Hypothalamus (tissue), 51 donors: ENCODE results near the gene FBXO48.
A peak's percentile ranks its signal among the peaks of the same experiment; 100 is the strongest.
"Not testable (repeated sequence)": the region's sequence is repeated elsewhere in the genome, so short reads cannot be mapped to it uniquely, and the experiment has no call there.

Experiments
- DNase-seq, 51 donors: peaks; one replicate each; lab custom pipeline; 2025; lab: John Stamatoyannopoulos, UW

The FBXO48 gene

DNA sequence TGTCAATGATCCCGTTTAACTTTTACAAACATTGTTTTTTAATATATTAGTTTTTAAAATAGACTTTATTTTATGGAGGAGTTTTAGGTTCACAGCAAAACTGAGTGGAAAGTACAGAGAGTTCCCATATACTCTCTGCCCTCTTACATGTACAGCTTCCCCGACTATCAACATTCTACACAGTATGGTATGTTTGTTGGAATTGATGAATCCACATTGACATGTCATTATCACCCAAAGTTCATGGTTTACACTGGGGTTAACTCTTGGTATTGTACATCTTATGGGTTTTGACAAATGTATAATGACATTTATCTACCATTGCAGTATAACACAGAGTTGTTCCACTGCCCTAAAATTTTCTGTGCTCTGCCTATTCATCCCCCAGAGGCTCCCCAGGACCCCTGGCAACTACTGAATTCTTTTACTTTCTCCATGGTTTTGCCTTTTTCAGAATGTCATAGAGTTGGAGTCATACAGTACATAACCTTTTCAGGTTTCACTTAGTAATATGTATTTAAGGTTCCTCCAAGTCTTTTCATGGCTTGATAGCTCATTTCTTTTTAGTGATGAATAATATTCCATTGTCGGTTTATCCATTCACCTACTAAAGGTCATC, 5.8 kb upstream of the FBXO48 start:
- no peak for DNase-seq

DNA sequence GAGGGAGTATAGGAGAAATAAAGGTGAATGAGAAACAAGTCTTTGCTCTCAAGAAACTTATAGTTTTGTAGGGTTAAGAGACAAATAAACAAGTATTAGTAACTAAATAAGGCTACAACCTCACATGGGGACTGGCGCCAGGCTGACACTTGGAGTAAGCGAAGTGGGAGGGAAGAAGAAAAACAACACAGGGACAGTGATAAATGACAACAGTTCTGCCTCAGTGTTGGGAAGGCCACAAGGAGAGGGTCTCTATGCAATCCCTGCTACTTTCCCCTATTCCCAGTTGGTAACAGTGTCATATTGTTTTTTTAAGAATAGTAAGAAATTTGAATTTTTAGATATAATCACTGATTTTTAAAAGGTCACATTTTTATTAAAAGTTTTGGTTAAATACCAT, 4.3 kb upstream of the FBXO48 start:
- DNase-seq, result no peak

DNA sequence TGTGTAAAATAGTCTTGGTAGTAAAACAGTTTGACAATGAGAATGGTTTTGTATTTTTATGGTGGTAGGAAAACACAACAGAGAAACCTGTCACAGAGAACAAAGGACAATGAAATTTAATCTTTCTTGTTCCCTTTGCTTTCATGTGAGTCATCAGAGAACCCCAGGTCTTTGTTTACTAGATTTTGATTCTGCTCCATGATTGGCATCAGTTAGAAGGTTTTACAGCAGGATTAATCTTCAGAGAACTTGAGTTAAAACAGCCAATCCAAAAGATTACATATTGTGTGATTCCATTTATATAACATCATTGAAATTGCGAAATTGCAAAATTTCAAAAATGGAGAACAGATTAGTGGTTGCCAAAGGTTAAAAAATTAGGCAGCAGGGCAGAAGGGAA, 2.8 kb upstream of the FBXO48 start:
- no peak for DNase-seq

DNA sequence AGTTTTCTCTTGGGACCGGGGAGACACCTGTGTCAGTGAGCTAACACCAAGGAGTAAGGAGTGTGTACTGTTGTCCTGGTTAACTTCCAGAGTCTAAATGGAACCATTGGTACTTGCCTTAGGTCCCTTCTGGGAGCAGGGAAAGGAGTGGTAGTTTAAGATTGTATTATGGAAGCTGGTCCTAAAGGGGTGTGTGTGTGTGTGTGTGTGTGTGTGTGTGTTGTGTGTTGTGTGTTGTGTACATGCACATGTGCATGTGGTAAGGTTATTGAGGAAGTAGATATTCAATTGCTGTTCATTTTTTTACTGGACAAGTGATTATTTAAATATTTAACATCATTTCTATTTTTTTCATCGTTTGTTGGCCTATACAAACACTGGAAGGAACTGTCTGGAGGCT, 1.7 kb upstream of the FBXO48 start:
- DNase-seq, result no peak

DNA sequence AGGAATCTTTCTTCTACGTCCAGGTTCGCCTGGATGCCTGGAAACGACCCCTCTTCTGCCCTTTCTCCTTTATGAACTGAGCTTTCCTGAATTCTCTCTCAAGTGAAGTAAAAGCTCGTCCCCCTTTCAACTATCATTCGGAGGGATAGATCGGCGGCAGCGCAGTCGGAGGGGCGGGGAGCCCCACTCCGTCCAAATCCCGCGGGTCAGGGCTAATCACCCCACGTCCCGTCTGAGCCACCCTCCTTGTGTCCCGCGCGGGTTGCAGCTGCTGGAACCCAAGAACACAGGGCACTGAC, 367 bp downstream of the FBXO48 start:
- DNase-seq, result peak in 2 of 51 donors; percentile 52 to 53

DNA sequence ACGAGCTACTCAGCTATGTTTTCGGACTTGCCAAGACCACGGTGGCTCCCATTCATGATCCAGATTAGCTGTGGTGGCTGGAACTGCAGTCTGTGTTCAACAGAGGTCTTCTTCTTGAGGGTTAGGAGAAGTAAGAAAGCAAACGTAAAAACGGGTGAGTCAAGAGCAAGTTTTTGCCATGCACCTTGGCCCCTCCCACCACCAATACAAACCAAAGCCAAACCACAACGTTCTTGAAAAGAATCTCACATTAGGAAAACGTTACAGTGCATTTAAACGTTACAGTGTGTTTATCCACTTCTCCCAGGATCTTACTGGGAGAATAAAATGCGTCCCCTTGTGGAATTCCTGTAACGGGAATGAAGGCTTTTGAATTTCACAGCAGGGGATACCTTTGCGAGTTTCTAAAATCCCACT, 725 bp downstream of the FBXO48 start:
- peak in 2 of 51 donors; percentile 3 to 8 for DNase-seq

DNA sequence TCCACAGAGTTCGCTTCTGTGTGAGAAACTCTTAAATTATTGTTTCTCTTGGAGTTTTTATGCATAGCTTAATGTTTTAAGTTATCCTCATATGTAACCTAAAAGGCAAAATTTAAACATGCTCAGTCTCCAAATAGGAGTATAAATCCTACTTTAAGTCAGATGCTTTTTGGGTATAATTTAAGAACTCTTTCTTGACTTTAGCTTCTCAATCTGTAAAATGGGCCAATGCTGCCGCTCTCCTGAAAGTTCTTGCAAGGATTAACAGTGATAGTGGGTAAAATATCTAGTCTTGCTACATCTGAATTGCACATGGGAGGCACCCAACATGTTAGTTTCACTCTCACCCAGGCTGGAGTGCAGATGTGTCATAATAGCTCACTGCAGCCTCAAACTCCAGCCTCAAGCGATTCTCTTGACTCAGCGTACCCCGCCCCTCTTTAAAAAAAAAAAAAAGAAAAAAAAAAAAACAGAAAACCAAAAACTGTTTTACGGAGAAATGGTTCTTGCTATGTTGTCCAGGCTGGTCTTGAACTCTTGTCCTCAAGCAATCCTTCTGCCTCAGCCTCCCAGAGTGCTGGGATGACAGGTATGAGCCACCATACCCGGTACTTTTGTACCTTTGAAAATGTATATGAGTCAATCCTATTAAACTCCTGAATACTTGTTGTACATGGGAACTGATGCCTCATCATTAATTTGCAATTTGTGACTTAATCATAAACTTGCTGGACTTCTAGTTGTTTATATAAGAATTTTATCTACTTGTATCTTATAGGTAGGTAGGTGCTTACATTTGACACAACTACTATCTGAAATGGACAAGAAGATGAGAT, 1.8 kb downstream of the FBXO48 start:
- DNase-seq, result no peak

DNA sequence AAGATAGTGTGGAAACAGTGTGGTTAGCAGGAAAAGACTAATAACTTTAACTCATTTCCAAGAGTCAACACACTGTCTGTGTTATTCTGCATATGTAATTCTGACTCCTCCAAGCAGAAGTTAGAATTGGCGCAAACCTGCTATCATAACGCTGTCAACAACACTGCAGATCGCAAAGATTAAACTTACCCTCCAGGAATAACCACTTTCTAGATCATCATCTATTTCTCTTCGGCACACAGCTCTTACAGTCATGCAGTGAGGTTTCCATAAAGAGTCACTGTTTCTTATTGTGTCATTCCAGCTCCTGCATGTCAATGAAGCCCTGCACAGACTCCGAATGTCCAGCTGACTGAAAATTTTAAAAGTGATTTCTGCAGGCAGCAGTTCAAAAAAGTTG, 2.4 kb downstream of the FBXO48 start:
- no peak for DNase-seq

DNA sequence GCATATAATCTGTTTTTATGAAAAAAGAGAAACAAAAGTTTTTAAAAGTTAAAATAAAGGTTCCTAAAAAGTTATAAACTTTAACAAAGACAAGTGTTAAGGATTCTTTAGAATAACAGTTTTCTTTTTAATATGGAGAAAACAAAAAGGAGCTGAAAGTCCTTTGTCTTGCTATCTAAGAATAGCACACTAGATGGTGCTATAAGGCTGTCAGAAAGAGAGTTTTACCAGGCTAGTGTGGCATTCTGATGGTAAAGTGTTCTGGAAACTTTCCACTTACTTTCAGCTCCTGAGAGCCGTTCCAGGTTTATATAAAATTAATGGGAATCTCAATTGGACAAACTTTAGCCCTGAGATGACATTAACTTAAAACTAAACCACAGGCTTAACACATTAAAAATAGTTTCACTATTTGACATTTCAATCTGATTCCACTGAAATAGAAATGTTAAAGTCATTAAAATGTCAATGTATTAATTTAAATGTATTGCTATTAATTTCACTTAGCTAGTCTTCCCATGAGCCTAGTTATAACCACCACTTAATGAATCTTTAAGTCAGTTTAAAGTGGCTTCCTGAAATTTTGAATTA, 3.7 kb downstream of the FBXO48 start:
- peak in 1 of 51 donors; percentile 39 for DNase-seq

DNA sequence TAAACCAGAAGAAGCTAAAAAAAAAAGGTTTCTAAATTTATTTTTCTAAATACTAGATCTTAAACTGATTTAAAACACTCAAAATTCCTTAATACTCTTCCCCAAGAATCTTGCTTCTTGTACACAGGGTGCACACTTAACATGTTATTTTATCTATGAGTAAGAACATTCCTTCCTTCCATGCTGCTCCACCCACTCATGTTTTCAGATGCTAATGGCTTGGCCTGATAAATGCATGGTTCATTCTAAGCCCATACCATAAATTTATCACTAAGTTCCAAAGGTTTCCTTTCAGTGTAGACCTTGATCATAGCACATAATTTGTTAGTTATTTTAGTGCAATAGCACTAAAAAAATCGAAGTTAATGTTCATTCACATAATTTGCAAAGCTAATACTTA, 8.1 kb downstream of the FBXO48 start:
- no peak for DNase-seq

DNA sequence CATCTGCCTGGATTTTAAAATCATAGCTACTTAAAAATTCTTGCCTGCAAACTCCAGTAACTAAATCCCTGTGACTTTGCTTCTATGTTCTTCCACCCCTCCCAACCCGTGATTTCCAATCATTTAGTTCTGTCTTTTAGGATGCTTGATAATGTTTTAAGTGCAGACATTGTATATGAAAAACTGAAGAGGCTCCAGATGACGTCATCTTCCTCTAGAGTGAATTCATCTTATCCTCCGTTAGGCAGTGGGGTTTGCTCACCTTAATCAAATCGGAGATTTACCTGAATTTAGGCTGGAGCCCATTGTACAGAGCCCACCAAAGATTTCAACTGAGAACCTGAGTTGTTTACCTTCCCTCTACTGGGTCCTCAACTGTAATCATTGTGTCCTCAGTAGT, 10.9 kb downstream of the FBXO48 start:
- DNase-seq, result no peak

DNA sequence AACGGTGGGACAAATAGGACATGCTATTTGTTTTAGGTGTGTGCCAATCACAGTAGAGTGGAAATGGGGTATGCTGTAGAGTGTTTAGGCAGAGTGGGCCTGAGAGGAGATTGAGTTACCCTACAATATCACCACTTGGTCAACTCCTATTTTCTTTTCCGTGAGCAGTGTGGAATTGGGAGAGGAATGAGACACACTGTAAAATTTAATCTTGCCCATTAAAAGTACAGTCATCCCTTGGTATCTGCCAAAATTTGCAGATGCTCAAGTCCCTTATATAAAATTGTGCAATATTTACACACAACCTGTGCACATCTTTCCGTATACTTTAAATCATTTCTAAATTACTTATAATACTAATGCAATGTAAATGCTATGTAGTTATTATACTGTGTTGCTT, 12.4 kb downstream of the FBXO48 start:
- DNase-seq, result no peak

DNA sequence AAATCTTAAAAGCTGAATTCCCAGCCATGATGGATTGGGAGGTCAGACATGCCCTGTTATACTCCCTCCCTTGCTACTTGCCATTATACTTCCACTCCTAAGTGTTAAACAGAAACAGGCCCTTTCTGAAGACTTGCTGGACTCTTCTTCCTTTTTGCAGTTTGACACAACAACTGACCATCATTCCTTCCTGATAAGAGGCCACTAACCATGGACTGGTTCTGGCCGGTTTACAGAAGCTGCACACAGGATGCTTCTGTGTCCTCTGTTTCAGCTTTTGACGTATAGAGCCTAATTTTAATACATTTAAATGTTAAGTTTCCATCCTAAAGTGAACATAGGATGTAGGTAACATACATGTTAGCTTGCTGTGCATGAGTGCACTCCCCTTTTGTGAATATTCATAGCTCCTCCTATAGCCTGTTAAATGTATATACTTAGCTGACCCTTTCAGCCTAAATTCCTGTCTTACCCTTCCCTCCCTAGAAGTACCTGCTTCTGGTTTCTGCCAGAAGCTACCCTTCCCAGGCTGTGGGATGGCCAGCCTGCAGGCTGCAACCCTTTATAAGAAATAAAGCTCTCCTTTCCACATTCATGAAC, 13.2 kb downstream of the FBXO48 start:
- no peak for DNase-seq

DNA sequence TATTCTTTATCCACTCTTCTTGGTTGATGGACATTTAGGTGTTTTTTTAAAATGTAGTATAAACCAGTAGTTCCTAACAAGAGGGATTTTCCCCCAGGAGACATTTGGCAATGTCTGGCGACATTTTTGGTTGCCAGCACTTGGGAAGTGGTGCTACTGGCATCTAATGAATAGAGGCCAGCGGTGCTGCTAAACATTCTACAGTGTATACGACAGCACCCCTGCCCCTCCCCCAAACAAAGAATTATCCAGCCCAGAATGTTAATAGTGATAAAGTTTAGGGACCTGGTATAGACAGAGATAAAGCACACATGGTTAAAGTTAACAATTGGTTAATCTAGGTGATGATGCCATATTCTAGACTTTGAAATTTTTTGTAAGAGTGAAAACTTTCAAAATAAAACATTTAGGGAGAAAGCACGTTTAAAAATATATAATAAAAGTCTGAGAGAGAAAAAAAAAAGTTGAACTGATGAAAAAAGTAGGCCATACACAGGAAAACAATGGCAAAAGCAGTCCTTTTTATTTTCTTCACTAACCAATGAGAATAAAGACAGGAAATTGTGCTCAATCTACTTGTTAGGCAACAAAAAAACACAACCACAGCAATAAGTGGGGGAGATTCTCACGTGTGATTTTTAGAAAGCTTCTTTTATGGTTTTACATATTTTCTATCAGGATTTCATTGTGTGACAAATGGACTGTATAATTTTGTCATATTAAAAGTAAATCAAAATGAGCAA, 14.8 kb downstream of the FBXO48 start:
- DNase-seq, result no peak

DNA sequence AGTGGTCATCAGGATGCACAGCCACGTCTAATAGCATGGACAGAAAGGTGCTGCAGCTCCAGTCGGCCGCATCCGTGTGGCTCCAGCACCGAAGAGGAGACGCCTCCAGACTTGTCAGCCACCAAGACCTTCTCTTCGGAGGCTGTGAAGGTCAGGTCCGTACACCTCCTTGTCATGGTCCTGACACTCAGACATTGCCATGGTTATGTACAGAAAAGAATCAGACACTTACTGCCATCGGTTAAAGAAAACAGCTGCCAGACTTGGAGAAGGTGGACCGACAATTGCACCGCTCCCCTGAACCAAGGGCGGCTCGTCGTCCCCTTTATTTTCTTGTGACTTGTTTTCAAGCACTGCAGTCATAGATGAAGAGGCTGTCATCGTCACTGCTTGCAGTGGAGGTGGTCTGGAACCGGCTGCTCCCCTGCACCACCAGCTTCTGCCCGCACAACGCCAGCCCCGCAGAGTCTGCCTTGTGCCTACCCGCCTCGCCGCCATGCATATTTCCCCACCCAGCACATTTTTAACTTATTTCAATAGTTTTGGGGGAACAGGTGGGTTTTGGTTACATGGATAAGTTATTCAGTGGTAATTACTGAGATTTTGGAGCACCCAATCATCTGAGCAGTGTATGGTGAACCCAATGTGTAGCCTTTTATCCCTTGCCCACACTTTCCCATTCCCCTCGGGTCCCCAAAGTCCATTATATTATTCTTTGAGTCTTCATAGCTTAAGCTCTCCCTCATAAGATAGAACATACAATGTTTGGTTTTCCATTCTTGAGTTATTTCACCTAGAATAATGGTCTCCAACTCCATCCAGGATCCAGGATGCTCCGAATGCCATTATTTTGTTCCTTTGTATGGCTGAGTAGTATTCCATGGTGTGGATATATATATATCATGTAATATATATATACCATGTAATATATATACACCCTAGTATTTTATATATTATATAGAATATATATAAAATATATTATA, 18.1 kb downstream of the FBXO48 start:
- no peak for DNase-seq

DNA sequence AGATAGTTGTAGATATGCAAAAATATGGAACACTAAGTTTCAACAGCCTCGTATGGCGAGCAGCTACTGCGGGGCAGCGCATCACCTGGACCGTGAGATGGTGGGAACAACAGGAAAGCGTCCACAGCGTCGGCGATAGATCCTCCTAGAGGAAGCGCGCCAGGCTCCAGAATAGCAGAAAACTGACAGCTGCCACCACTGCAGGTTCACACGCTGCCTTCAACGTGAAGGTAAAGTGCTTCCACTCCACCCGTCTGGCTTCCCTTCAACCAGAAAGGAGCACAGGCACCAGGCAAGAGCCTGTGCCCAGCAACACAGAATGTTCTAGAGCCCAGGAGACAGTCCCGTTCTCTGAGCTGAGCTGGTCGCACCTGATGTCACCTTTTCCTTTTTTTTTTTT, 20.0 kb downstream of the FBXO48 start:
- DNase-seq, result no peak

DNA sequence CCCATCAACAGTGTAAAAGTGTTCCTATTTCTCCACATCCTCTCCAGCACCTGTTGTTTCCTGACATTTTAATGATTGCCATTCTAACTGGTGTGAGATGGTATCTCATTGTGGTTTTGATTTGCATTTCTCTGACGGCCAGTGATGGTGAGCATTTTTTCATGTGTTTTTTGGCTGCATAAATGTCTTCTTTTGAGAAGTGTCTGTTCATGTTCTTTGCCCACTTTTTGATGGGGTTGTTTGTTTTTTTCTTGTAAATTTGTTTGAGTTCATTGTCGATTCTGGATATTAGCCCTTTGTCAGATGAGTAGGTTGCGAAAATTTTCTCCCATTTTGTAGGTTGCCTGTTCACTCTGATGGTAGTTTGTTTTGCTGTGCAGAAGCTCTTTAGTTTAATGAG, 20.7 kb downstream of the FBXO48 start:
- DNase-seq, result not testable (repeated sequence)

DNA sequence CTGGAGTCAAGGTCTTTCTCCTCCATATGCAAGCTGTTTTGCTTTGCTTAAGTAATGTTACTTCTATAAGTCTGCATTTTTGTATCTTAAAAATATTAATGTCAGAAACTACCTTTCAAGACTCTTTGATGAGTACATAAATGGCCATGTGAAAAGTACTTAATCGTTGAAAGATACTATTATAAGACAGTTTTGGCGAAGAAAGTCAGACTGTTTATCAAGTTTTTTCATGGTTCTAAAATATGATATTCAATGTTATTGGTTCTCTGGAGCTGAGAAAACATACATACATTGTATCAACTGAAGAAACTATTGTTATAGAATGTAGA, 25.1 kb downstream of the FBXO48 start:
- DNase-seq, result no peak

DNA sequence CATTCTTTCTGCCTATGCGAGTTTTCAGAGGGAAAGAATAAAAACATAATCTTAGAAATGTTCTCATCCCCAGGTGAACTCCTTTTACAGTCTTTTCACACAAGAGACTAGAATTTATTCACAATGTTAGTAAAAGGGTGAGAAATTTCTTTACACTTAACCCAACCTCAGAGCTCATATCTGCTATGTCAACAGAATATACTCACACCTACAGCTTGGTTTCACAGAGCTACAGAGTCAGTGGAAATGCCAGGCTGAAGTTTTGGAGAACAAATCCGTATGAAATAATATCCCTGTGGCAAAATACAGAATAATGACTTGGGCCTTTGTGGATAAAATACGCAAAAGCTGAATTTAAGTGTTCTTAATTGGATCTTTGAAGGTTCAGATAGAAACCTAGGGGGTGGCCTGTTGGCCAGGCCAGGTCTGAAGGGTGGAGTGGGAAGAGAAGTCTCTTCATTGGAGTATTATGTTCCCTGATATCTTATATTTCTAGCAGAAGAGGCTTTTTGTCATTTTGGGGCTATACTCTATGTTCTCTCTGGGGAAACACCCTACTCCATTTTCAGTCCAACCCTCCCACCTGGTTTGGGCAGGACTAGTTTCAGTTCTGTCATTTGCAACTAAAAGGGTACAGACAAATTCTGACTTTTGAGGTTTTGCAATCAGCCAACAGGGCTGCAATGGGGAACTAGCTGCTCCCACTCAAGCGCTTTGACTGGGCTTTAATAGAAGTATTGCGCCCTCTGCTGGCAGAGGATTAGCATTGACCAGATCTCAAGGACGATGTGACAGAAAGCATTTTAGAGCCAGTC, 25.7 kb downstream of the FBXO48 start:
- peak in 46 of 51 donors; percentile 8 to 86 (median 62) for DNase-seq
